HepG2 (cell line): ENCODE data around the gene UBAP2L.

Experiments
- HDAC2 ChIP-seq: sonication (generic); formaldehyde crosslinking; IDR thresholded peaks from 2 replicates; pipeline ENCODE4 v1.4.0; 2020; ENCODE audit warnings: missing genetic modification reagents
- NCOA1 ChIP-seq: sonication (generic); formaldehyde crosslinking; IDR thresholded peaks from 2 replicates; pipeline ENCODE4 v1.9.0; 2021; ENCODE audit warnings: missing genetic modification reagents
- NFIC ChIP-seq: IDR thresholded peaks from 2 replicates; pipeline ENCODE4 v1.6.1; 2012; ENCODE audit warnings: mild to moderate bottlenecking, low read length, inconsistent platforms
- PRMT3 ChIP-seq: sonication (generic); formaldehyde crosslinking; IDR thresholded peaks from 2 replicates; pipeline ENCODE4 v1.8.1; 2022; ENCODE audit warnings: low read depth, mild to moderate bottlenecking, moderate library complexity, missing genetic modification reagents, borderline replicate concordance
- RFX5 ChIP-seq: IDR thresholded peaks from 2 replicates; pipeline ENCODE4 v1.6.1; 2011; ENCODE audit warnings: low read depth, low read length, improper control_type of control experiment
- ZKSCAN8 ChIP-seq: IDR thresholded peaks from 2 replicates; pipeline ENCODE4 v1.6.1; 2016; ENCODE audit warnings: borderline replicate concordance, missing genetic modification reagents, missing compliant biosample characterization
- ZNF10 ChIP-seq: sonication (generic); formaldehyde crosslinking; IDR thresholded peaks from 2 replicates; pipeline ENCODE4 v1.4.0; 2020; ENCODE audit warnings: mild to moderate bottlenecking, low read depth, missing genetic modification reagents, borderline replicate concordance
- ZNF274 ChIP-seq: sonication (generic); formaldehyde crosslinking; IDR thresholded peaks from 2 replicates; pipeline ENCODE4 v1.5.1; 2020; ENCODE audit warnings: mild to moderate bottlenecking, missing genetic modification reagents
- ZNF513 ChIP-seq: sonication (generic); formaldehyde crosslinking; conservative IDR thresholded peaks from 2 replicates; pipeline ENCODE4 v1.5.0; 2020; ENCODE audit warnings: missing genetic modification reagents
- TF ChIP-seq, protein P1 (sequence below): sonication (generic); formaldehyde crosslinking; IDR thresholded peaks from 2 replicates; pipeline ENCODE4 v1.4.0; 2020; ENCODE audit warnings: missing genetic modification reagents

DNA sequence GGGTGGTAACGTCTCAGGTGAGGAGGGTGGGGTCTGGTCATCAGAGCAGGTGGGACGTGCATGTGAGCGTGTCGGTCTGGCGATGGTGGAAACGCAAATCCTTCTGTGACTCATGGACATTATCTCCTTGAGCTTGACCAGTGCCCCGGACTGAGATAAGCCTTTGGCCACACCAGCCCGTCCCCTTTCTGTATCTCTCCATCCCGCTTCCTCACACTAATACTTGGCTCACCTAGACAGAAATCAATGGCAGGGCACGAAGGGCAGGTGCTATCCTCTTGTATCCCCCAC is 92.3 kb downstream of the UBAP2L start:
- TF ChIP-seq ZNF10 (no peak), HDAC2 (no peak), ZNF513 (CRISPR knock-in tag) (no peak), NCOA1 (CRISPR knock-in tag) (no peak), PRMT3 (no peak), NFIC (no peak), ZKSCAN8 (no peak), RFX5 (no peak), ZNF274 (CRISPR knock-in tag) (no peak)
- TF ChIP-seq, protein P1, sequence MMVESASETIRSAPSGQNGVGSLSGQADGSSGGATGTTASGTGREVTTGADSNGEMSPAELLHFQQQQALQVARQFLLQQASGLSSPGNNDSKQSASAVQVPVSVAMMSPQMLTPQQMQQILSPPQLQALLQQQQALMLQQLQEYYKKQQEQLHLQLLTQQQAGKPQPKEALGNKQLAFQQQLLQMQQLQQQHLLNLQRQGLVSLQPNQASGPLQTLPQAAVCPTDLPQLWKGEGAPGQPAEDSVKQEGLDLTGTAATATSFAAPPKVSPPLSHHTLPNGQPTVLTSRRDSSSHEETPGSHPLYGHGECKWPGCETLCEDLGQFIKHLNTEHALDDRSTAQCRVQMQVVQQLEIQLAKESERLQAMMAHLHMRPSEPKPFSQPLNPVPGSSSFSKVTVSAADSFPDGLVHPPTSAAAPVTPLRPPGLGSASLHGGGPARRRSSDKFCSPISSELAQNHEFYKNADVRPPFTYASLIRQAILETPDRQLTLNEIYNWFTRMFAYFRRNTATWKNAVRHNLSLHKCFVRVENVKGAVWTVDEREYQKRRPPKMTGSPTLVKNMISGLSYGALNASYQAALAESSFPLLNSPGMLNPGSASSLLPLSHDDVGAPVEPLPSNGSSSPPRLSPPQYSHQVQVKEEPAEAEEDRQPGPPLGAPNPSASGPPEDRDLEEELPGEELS (CRISPR knock-in tag) = no peak
